HCT116 (cell line): ENCODE measurements around the gene AOPEP. TPM values are rescaled to one million over a fixed set of nuclear protein-coding genes. Genes with fewer than 3 reads are reported as not detected.

Source experiments
- ATAC-seq: fragments of 200-7000 bp; cut with Tn5 transposase; 2 replicates; pipeline ENCODE4 v1.9.1; 2020; ENCODE audit warnings: mild to moderate bottlenecking, moderate library complexity
- BruUV-seq: library from RNA; stranded (reverse); fragments of 400-500 nt; replicated peaks from 2 replicates; lab custom pipeline; 2021; lab: Mats Ljungman, UMichigan
- CTCF ChIA-PET: fragments of 300-600 bp; sonication (Branson Sonifier 250); formaldehyde crosslinking; loops from one replicate; lab custom pipeline; 2021; ENCODE audit warnings: antibody characterized with exemption; lab: Charles Lee
- POLR2A ChIA-PET: fragments of 300-600, 350-600 bp; sonication (Branson Sonifier 250); formaldehyde crosslinking; loops from one replicate; lab custom pipeline; 2021; ENCODE audit warnings: antibody characterized with exemption; lab: Charles Lee
- RAD21 ChIA-PET, 2 experiments: fragments of 300-600 bp; sonication (Branson Sonifier 250); formaldehyde crosslinking; loops; one replicate each; lab custom pipeline; 2023; ENCODE audit warnings: low total read pairs in 2 of 2; ENCODE audit not compliant: uncharacterized antibody in 2 of 2, unreplicated experiment in 2 of 2, low non-redundant PET in 1 of 2; lab: Charles Lee
- DNase-seq: peaks from one replicate; pipeline ENCODE4 v3.0.0-alpha.2; 2010; ENCODE audit warnings: low read depth, low spot score
- H2AFZ ChIP-seq: fragments of 200-600 bp; shearing (Covaris generic), sonication (generic); 2 replicates; pipeline ENCODE4 v1.6.1; 2017; ENCODE audit warnings: low read depth, mixed run types, mixed read lengths, antibody characterized with exemption, low read length; ENCODE audit not compliant: poor library complexity, severe bottlenecking
- H3K27ac ChIP-seq: 2 replicates; pipeline ENCODE4 v1.5.1; 2012; ENCODE audit warnings: low read depth, low read length
- H3K27me3 ChIP-seq: fragments of 200-600 bp; sonication (generic); 2 replicates; pipeline ENCODE4 v1.6.1; 2016; ENCODE audit warnings: mixed run types, low read length, mixed read lengths; ENCODE audit not compliant: insufficient read depth
- H3K36me3 ChIP-seq, 2 experiments: fragments of 200-500 bp in 1 of 2; fragments of 200-600 bp in 1 of 2; sonication (Bioruptor generic) in 1 of 2; sonication (generic) in 1 of 2; 2 replicates each; pipeline versions ENCODE4 v1.5.1 to v1.6.1; 2014 to 2016; ENCODE audit warnings: low read length in 2 of 2, inconsistent platforms in 1 of 2, mixed read lengths in 1 of 2, mixed run types in 1 of 2; ENCODE audit not compliant: insufficient read depth in 2 of 2, control insufficient read depth in 1 of 2
- H3K4me1 ChIP-seq, 2 experiments: fragments of 200-600 bp in 1 of 2; sonication (generic) in 1 of 2; 2 replicates each; pipeline versions ENCODE4 v1.5.1 to v1.6.1; 2012 to 2017; ENCODE audit warnings: low read length in 2 of 2, inconsistent platforms in 1 of 2, mild to moderate bottlenecking in 1 of 2, mixed read lengths in 1 of 2, mixed run types in 1 of 2, moderate library complexity in 1 of 2; ENCODE audit not compliant: insufficient read depth in 2 of 2, control insufficient read depth in 1 of 2
- H3K4me2 ChIP-seq: fragments of 200-600 bp; sonication (generic); 2 replicates; pipeline ENCODE4 v1.6.1; 2017; ENCODE audit warnings: mixed run types, low read length, mixed read lengths
- H3K4me3 ChIP-seq, 2 experiments: fragments of 200-600 bp in 1 of 2; sonication (generic) in 1 of 2; replicated peaks in 1 of 2; 2 replicates each; pipeline ENCODE4 v1.5.1; 2011 to 2016; ENCODE audit warnings: low read length in 2 of 2, control low read depth in 1 of 2, low read depth in 1 of 2, mild to moderate bottlenecking in 1 of 2, mixed read lengths in 1 of 2, mixed run types in 1 of 2
- H3K79me2 ChIP-seq: fragments of 200-600 bp; sonication (generic); 2 replicates; pipeline ENCODE4 v1.6.1; 2017; ENCODE audit warnings: mild to moderate bottlenecking, mixed run types, low read length, moderate library complexity, mixed read lengths; ENCODE audit not compliant: insufficient read depth
- H3K9ac ChIP-seq: fragments of 200-600 bp; sonication (generic); 2 replicates; pipeline ENCODE4 v1.6.1; 2016; ENCODE audit warnings: low read length, mixed read lengths
- H3K9me2 ChIP-seq: fragments of 200-600 bp; sonication (generic), shearing (Covaris generic); 2 replicates; pipeline ENCODE4 v1.6.1; 2017; ENCODE audit warnings: mixed run types, mild to moderate bottlenecking, moderate library complexity; ENCODE audit not compliant: insufficient read depth
- H3K9me3 ChIP-seq, 2 experiments: fragments of 200-500 bp in 1 of 2; fragments of 200-600 bp in 1 of 2; sonication (Bioruptor generic) in 1 of 2; sonication (generic) in 1 of 2; 2 replicates each; pipeline ENCODE4 v1.6.1; 2014 to 2017; ENCODE audit warnings: low read length in 2 of 2, mixed read lengths in 2 of 2, inconsistent platforms in 1 of 2, low read depth in 1 of 2, mild to moderate bottlenecking in 1 of 2, mixed run types in 1 of 2, moderate library complexity in 1 of 2; ENCODE audit not compliant: control insufficient read depth in 1 of 2, insufficient read depth in 1 of 2
- H4K20me1 ChIP-seq: fragments of 200-600 bp; sonication (generic), shearing (Covaris generic); 2 replicates; pipeline ENCODE4 v1.6.1; 2017; ENCODE audit warnings: mixed run types, mild to moderate bottlenecking, moderate library complexity; ENCODE audit not compliant: insufficient read depth
- ATF3 ChIP-seq: IDR thresholded peaks from 2 replicates; pipeline ENCODE4 v1.6.1; 2012
- CBX3 ChIP-seq: IDR thresholded peaks from 2 replicates; pipeline ENCODE4 v1.6.1; 2012; ENCODE audit warnings: low read depth
- CTCF ChIP-seq, 3 experiments: fragments of 200-600 bp in 1 of 3; sonication (generic) in 1 of 3; IDR thresholded peaks in 2 of 3; conservative IDR thresholded peaks in 1 of 3; 2 replicates each; pipeline ENCODE4 v1.5.1; 2012 to 2017; ENCODE audit warnings: low read depth in 2 of 3, low read length in 2 of 3, antibody characterized with exemption in 1 of 3, borderline replicate concordance in 1 of 3, control low read depth in 1 of 3, mild to moderate bottlenecking in 1 of 3, mixed read lengths in 1 of 3, mixed run types in 1 of 3, moderate library complexity in 1 of 3; ENCODE audit not compliant: insufficient read depth in 1 of 3
- EZH2phosphoT487 ChIP-seq: fragments of 200-600 bp; IDR thresholded peaks from 2 replicates; pipeline ENCODE4 v1.6.1; 2018; ENCODE audit warnings: antibody characterized with exemption, borderline replicate concordance
- FOSL1 ChIP-seq: IDR thresholded peaks from 2 replicates; pipeline ENCODE4 v1.6.1; 2012; ENCODE audit warnings: low read depth
- MAX ChIP-seq: IDR thresholded peaks from 2 replicates; pipeline ENCODE4 v1.6.1; 2012
- POLR2A ChIP-seq: IDR thresholded peaks from 2 replicates; pipeline ENCODE4 v1.7.0; 2011; ENCODE audit warnings: borderline replicate concordance; ENCODE audit not compliant: insufficient read depth, insufficient read length; ENCODE audit errors: extremely low read depth
- POLR2AphosphoS5 ChIP-seq: IDR thresholded peaks from 2 replicates; pipeline ENCODE4 v1.6.1; 2011; ENCODE audit warnings: mild to moderate bottlenecking, low read depth, low read length, moderate library complexity
- RAD21 ChIP-seq: IDR thresholded peaks from 2 replicates; pipeline ENCODE4 v1.6.1; 2012; ENCODE audit warnings: low read depth, mild to moderate bottlenecking
- REST ChIP-seq: IDR thresholded peaks from 2 replicates; pipeline ENCODE4 v1.6.1; 2012; ENCODE audit warnings: low read depth
- SIN3A ChIP-seq: IDR thresholded peaks from 2 replicates; pipeline ENCODE4 v1.6.1; 2012; ENCODE audit warnings: low read depth
- TCF7L2 ChIP-seq: IDR thresholded peaks from 2 replicates; pipeline ENCODE4 v1.7.0; 2011; ENCODE audit warnings: borderline replicate concordance, inconsistent platforms; ENCODE audit not compliant: insufficient read depth, insufficient read length; ENCODE audit errors: extremely low read depth
- ZBTB33 ChIP-seq: IDR thresholded peaks from 2 replicates; pipeline ENCODE4 v1.6.1; 2011; ENCODE audit warnings: mild to moderate bottlenecking, low read length, moderate library complexity; ENCODE audit not compliant: insufficient replicate concordance; ENCODE audit errors: extremely low read depth
- ZFX ChIP-seq: fragments of 450-650 bp; IDR thresholded peaks from 2 replicates; pipeline ENCODE4 v1.6.1; 2017
- ZNF274 ChIP-seq: fragments of 200-500 bp; sonication (Bioruptor generic); IDR thresholded peaks from 2 replicates; pipeline ENCODE4 v1.6.1; 2014; ENCODE audit warnings: mild to moderate bottlenecking, low read depth, low read length, inconsistent platforms
- intact Hi-C: fragments of 100-400 bp; cut with micrococcal nuclease; formaldehyde crosslinking; loops from 2 replicates; pipeline ENCODE4 v1.10.0; 2022
- total RNA-seq: library from RNA; stranded (reverse); gene quantifications from one replicate; pipeline ENCODE4 v1.2.1, GENCODE V29; 2021; ENCODE audit not compliant: unreplicated experiment

Gene AOPEP
- total RNA-seq, 1 experiment from 2014 or later = 15.1 TPM

GRCh38 chr9:94801681-94802080 is 75.2 kb downstream of the AOPEP start (continued):
- TF ChIP-seq ZBTB33 = no peak

GRCh38 chr9:94802251-94802650 is 75.8 kb downstream of the AOPEP start:
- ChIA-PET CTCF (interaction anchor here (1.0 kb wide), 1 partner anchor 9 kb away, joined by 3 read pairs; no protein-coding TSS in a partner anchor), RAD21 (no interaction called here), POLR2A (no interaction called here)
- no peaks in the 10 kb centered on the region for H3K27me3 ChIP-seq
- peaks cover 29 to 50% of the 10 kb centered on the region in 2 experiments for H3K4me1 ChIP-seq
- intact Hi-C loops = no loop called here
- no TSS peak for BruUV-seq
- DNase-seq (no peak), ATAC-seq (no peak)
- peak overlapping the region; percentile 25; the same call in 1 of the 2 replicates for H3K27ac ChIP-seq
- no peaks in the 10 kb centered on the region for H4K20me1 ChIP-seq
- H3K4me3 ChIP-seq = no peak overlapping the region
- H3K9ac ChIP-seq = no peak overlapping the region
- H3K9me2 ChIP-seq = no peaks in the 10 kb centered on the region
- peak overlapping the region; percentile 10; the same call in 1 of the 2 replicates for H3K4me2 ChIP-seq
- peaks cover 0 to 7% of the 10 kb centered on the region in 2 experiments; a peak in 1 of 4 replicates for H3K36me3 ChIP-seq
- TF ChIP-seq RAD21 (no peak), ATF3 (no peak), POLR2AphosphoS5 (no peak), EZH2phosphoT487 (no peak), MAX (no peak), REST (no peak), SIN3A (no peak), POLR2A (no peak), CTCF (IDR thresholded peaks at IDR 0.05 in 2 of 3, conservative IDR thresholded peaks at IDR 0.05 in 1 of 3; ENCODE audit: borderline replicate concordance in 1 of 3, insufficient read depth in 1 of 3, low read depth in 2 of 3, low read length in 2 of 3) (no peak), ZFX (no peak), TCF7L2 (no peak), CBX3 (no peak), ZNF274 (no peak), FOSL1 (no peak)
- no peaks in the 10 kb centered on the region for H3K79me2 ChIP-seq
- no peaks in the 10 kb centered on the region for H3K9me3 ChIP-seq
- no peak overlapping the region for H2AFZ ChIP-seq
